ENCODE results near the gene SLC35E1.

- TF ChIP-seq CTCF (conservative IDR thresholded peaks at IDR 0.05; ENCODE audit: low read depth, low read length), result no peak
- TF ChIP-seq EZH2phosphoT487 (IDR thresholded peaks at IDR 0.05; ENCODE audit: borderline replicate concordance, low read length), result no peak
Measured at GRCh38 chr19:16516381-16516780, 55.8 kb downstream of the SLC35E1 start.

All from PC-3 (cell line).